ENCODE data around the gene MIF4GD. TPM values are rescaled to one million over a fixed set of nuclear protein-coding genes. Genes with fewer than 3 reads are reported as not detected.
A peak's percentile ranks its signal among the peaks of the same experiment; 100 is the strongest.

Gene MIF4GD, protein sequence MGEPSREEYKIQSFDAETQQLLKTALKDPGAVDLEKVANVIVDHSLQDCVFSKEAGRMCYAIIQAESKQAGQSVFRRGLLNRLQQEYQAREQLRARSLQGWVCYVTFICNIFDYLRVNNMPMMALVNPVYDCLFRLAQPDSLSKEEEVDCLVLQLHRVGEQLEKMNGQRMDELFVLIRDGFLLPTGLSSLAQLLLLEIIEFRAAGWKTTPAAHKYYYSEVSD
- total RNA-seq (10 to 100 TPM; 27.1 to 47.3 (median 38.0) TPM), polyA plus RNA-seq (10 to 100 TPM; 28.2 to 38.0 (median 34.3) TPM)
- long read RNA-seq, donor 1, transcript MIF4GD-202 (6 exons, 1,306 nt), result major isoform, 11 of 15 reads
- long read RNA-seq, donor 1, partial matches to known transcripts, result 0 of 15 reads
- long read RNA-seq, donor 1, other reads (novel, unspliced or antisense), result 0 of 15 reads
- long read RNA-seq, donor 2, transcript MIF4GD-202 (6 exons, 1,306 nt), result major isoform, 10 of 15 reads
- long read RNA-seq, donor 2, partial matches to known transcripts, result 0 of 15 reads
- long read RNA-seq, donor 2, other reads (novel, unspliced or antisense), result 0 of 15 reads

DNA sequence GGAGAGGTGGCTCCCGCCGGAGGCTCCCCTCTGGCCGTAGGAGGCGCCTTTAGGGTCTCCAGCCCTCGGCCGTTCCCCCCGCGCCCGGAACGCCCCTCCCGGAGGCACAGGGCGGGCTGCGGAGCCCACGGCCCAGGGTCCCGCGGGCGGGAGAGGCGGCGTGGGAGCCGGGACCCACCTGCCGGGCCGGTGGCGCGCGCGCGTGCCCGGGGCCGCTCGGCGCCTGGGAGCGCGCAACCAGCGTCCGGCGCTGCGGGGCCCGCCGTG lies at the start of gene MIF4GD:
MIF4GD (minus strand) TSS at position 266 of the 267 bp plus-strand sequence. CDS start 1,036 bp downstream, outside the sequence.
- H3K27ac ChIP-seq, result peak within 1 kb of the TSS; percentile 91 to 99 (median 97)
- no peak for DNase-seq
- H3K4me1 ChIP-seq, result peaks cover 16 to 75% (median 55%) of the 10 kb centered on the region in 6 donors
- intact Hi-C loops (cut with DNase I; ENCODE audit: low total_unique reads), result no loop called here
- 0 to 1% (median 1%) methylated on average over 23 to 39 of the region's 39 CpGs; no CpG with 5 or more reads in 1 of the 5 donors for WGBS, 5 donors
- no peaks in the 10 kb centered on the region for H3K27me3 ChIP-seq (replicated peaks in 1 of 7)
- H3K4me3 ChIP-seq, result peak within 1 kb of the TSS; percentile 62 to 90 (median 86)
- TF ChIP-seq POLR2A (IDR thresholded peaks at IDR 0.05), result peak in 1 of 3 donors; percentile 87
- TF ChIP-seq POLR2AphosphoS5 (IDR thresholded peaks at IDR 0.05), result no peak
- TF ChIP-seq, protein P1, sequence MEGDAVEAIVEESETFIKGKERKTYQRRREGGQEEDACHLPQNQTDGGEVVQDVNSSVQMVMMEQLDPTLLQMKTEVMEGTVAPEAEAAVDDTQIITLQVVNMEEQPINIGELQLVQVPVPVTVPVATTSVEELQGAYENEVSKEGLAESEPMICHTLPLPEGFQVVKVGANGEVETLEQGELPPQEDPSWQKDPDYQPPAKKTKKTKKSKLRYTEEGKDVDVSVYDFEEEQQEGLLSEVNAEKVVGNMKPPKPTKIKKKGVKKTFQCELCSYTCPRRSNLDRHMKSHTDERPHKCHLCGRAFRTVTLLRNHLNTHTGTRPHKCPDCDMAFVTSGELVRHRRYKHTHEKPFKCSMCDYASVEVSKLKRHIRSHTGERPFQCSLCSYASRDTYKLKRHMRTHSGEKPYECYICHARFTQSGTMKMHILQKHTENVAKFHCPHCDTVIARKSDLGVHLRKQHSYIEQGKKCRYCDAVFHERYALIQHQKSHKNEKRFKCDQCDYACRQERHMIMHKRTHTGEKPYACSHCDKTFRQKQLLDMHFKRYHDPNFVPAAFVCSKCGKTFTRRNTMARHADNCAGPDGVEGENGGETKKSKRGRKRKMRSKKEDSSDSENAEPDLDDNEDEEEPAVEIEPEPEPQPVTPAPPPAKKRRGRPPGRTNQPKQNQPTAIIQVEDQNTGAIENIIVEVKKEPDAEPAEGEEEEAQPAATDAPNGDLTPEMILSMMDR (IDR thresholded peaks at IDR 0.05 in 8 of 11, conservative IDR thresholded peaks at IDR 0.05 in 3 of 11), result no peak
- peaks cover 0 to 45% (median 20%) of the 10 kb centered on the region in 6 donors for H3K36me3 ChIP-seq
- H3K9me3 ChIP-seq, result no peaks in the 10 kb centered on the region

DNA sequence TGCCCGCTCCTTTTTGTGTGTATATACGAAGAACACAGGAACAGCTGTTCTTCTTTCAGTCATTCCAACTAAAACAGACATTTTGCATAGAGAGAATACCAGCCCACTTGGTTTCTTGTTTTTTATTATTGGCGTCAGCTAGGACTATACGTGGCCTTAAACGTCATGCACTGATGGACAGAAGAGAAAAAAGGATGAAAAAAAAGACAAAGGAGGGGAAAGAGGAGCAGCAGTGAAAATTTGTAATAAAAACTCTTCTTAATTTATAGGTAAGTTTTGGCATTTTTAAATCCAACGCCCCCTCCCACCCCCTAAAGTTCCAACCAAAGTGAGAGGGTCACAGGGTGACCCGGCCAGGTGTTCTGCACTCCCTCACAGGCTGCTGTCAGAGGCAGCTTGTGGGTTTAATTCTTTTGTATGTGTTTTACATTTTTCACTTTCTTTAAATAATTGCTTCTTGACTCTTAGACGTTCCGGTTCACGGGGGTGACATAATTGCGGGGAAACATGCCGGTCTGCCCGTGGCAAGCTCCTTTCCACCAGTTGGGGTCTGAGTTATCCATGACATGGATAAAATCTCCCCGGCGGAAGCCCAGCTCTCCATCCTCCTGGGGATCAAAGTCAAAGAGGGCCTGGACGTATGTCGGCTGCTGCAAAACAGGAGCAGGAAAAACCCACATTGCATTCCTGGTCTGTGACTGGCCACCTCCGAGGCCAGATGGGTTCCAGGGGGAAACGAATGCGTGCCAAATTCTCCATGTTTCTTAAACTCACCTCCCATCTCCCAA lies 49.1 kb upstream of the MIF4GD start:
- peaks cover 2 to 82% (median 49%) of the 10 kb centered on the region in 6 donors for H3K36me3 ChIP-seq
- 77 to 90% (median 83%) methylated on average over 20 of the region's 20 CpGs for WGBS, 5 donors
- DNase-seq, result peak; percentile 56
- peaks cover 5 to 90% (median 51%) of the 10 kb centered on the region in 6 donors for H3K4me1 ChIP-seq
- TF ChIP-seq POLR2A (IDR thresholded peaks at IDR 0.05), result no peak
- TF ChIP-seq POLR2AphosphoS5 (IDR thresholded peaks at IDR 0.05), result peak in 1 of 3 donors; percentile 12
- H3K27me3 ChIP-seq (replicated peaks in 1 of 7), result no peaks in the 10 kb centered on the region
- H3K4me3 ChIP-seq, result no peak overlapping the region
- peak overlapping the region in 7 of 8 donors; percentile 44 to 90 (median 70) for H3K27ac ChIP-seq
- H3K9me3 ChIP-seq, result no peaks in the 10 kb centered on the region
- intact Hi-C loops (cut with DNase I; ENCODE audit: low total_unique reads), result no loop called here

DNA sequence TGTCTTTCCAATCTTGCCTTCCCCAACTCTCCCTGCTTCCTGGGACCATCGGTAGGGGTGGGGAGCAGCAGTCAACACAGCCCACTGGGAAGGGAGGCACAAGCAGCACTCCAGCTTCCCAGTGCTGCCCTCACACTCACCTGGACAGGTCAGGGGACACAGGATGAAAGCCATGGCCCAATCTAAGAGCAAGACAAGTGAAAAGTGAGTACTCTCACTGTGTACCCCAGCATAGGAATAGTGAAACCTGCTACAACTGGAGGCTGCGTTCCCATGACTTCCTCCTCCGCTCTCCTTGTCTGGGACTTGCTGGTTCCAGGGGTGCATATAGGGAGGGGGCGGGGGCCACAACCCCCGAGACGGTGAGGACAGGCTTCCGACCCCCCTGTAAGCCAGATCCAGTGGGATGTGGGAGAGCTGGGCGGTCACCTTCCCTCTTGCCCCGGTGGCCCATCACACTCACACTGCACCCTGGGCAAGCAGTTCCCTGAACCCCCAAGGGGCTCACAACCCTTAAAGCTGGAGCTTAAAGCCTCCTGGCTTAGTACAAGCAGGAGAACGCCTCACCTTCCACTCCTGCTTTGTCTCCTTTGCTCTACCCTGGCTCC lies 47.7 kb upstream of the MIF4GD start:
- 83 to 93% (median 89%) methylated on average over 10 of the region's 10 CpGs for WGBS, 5 donors
- H3K27ac ChIP-seq, result peak overlapping the region in 4 of 8 donors; percentile 70 to 90 (median 87)
- intact Hi-C loops (cut with DNase I; ENCODE audit: low total_unique reads), result no loop called here
- no peaks in the 10 kb centered on the region for H3K27me3 ChIP-seq (replicated peaks in 1 of 7)
- peaks cover 2 to 68% (median 41%) of the 10 kb centered on the region in 6 donors for H3K36me3 ChIP-seq
- peak; percentile 71 for DNase-seq
- no peaks in the 10 kb centered on the region for H3K9me3 ChIP-seq
- H3K4me1 ChIP-seq, result peaks cover 5 to 92% (median 52%) of the 10 kb centered on the region in 6 donors
- TF ChIP-seq, protein P1 (IDR thresholded peaks at IDR 0.05 in 8 of 11, conservative IDR thresholded peaks at IDR 0.05 in 3 of 11), result no peak
- no peak for TF ChIP-seq POLR2A (IDR thresholded peaks at IDR 0.05)
- peak; percentile 28 to 58 (median 46) for TF ChIP-seq POLR2AphosphoS5 (IDR thresholded peaks at IDR 0.05)
- H3K4me3 ChIP-seq, result no peak overlapping the region

DNA sequence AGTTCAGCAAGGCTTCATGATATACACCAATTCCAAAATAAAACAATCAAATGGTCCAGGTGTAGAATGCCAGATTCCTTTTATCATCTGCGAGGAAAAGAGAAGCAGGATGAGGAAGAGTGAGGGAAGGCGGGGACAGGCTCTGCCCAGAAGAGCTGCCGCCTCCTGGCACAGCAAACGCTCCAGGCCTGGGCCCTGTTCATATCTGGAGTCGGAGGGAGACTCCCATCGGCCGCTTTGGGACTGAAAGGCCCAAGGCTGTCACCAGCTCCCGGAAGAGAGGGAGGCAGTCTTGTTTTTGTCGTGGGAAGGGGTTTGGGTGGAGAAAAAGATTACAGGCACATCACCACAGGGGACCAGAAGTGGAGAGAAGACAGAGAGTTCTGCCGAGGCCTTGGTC lies 47.2 kb upstream of the MIF4GD start:
- TF ChIP-seq POLR2A (IDR thresholded peaks at IDR 0.05), result no peak
- TF ChIP-seq, protein P1 (IDR thresholded peaks at IDR 0.05 in 8 of 11, conservative IDR thresholded peaks at IDR 0.05 in 3 of 11), result no peak
- peak in 1 of 3 donors; percentile 6 for TF ChIP-seq POLR2AphosphoS5 (IDR thresholded peaks at IDR 0.05)
- peaks cover 2 to 63% (median 38%) of the 10 kb centered on the region in 6 donors for H3K36me3 ChIP-seq
- no peaks in the 10 kb centered on the region for H3K27me3 ChIP-seq (replicated peaks in 1 of 7)
- WGBS, 5 donors, result 78 to 86% (median 80%) methylated on average over 10 of the region's 10 CpGs
- DNase-seq, result peak; percentile 65
- no peak overlapping the region for H3K4me3 ChIP-seq
- H3K4me1 ChIP-seq, result peaks cover 6 to 92% (median 51%) of the 10 kb centered on the region in 6 donors
- no peaks in the 10 kb centered on the region for H3K9me3 ChIP-seq
- peak overlapping the region in 4 of 8 donors; percentile 70 to 90 (median 87) for H3K27ac ChIP-seq
- intact Hi-C loops (cut with DNase I; ENCODE audit: low total_unique reads), result no loop called here
